GM23338 (cell line): Measurements from ENCODE around the gene SOAT2. TPM values are rescaled to one million over a fixed set of nuclear protein-coding genes. Genes with fewer than 3 reads are reported as not detected.

Experiments used
- ATAC-seq: fragments of 200-7000 bp; cut with Tn5 transposase; 3 replicates; pipeline ENCODE4 v1.9.1; 2020
- DNase-seq: peaks from one replicate; pipeline ENCODE4 v3.0.0-alpha.2; 2015; ENCODE audit warnings: low spot score
- H2AFZ ChIP-seq: fragments of 200-600 bp; sonication (generic); 2 replicates; pipeline ENCODE4 v1.8.0; 2016; ENCODE audit warnings: antibody characterized with exemption, mild to moderate bottlenecking, moderate library complexity
- H3F3A ChIP-seq: fragments of 200-600 bp; sonication (generic); replicated peaks from 2 replicates; pipeline ENCODE4 v1.8.0; 2017; ENCODE audit warnings: antibody characterized with exemption, mixed run types, low read depth
- H3K27ac ChIP-seq: fragments of 200-600 bp; sonication (generic); 2 replicates; pipeline ENCODE4 v1.6.1; 2016; ENCODE audit warnings: low read depth
- H3K27me3 ChIP-seq: fragments of 200-600 bp; sonication (generic); 2 replicates; pipeline ENCODE4 v1.8.0; 2016; ENCODE audit warnings: mild to moderate bottlenecking, mixed run types, moderate library complexity; ENCODE audit not compliant: insufficient read depth
- H3K36me3 ChIP-seq: fragments of 200-600 bp; sonication (generic); 2 replicates; pipeline ENCODE4 v1.8.0; 2016; ENCODE audit warnings: mild to moderate bottlenecking; ENCODE audit not compliant: insufficient read depth
- H3K4me1 ChIP-seq: fragments of 200-600 bp; sonication (generic); 2 replicates; pipeline ENCODE4 v1.8.0; 2016; ENCODE audit warnings: mild to moderate bottlenecking, moderate library complexity; ENCODE audit not compliant: insufficient read depth
- H3K4me2 ChIP-seq: fragments of 200-600 bp; sonication (generic); 2 replicates; pipeline ENCODE4 v1.7.1; 2017; ENCODE audit warnings: mixed run types
- H3K4me3 ChIP-seq: fragments of 200-600 bp; sonication (generic); 2 replicates; pipeline ENCODE4 v1.6.1; 2016; ENCODE audit warnings: mixed run types
- H3K79me2 ChIP-seq: fragments of 200-600 bp; sonication (generic); replicated peaks from 2 replicates; pipeline ENCODE4 v1.8.0; 2017; ENCODE audit warnings: mild to moderate bottlenecking; ENCODE audit not compliant: insufficient read depth
- H3K9me2 ChIP-seq: fragments of 200-600 bp; sonication (generic); 2 replicates; pipeline ENCODE4 v1.8.0; 2017; ENCODE audit not compliant: insufficient read depth
- H4K20me1 ChIP-seq: fragments of 200-600 bp; sonication (generic); replicated peaks from 2 replicates; pipeline ENCODE4 v1.8.0; 2017; ENCODE audit warnings: mild to moderate bottlenecking; ENCODE audit not compliant: insufficient read depth
- H3K27ac Mint-ChIP-seq: 2 replicates; pipeline ENCODE4 v1.8.0; 2020; ENCODE audit warnings: inconsistent platforms, mild to moderate bottlenecking, moderate library complexity, mixed read lengths
- H3K27me3 Mint-ChIP-seq: 3 replicates; pipeline ENCODE4 v1.8.0; 2022; ENCODE audit warnings: low read depth, mild to moderate bottlenecking, moderate library complexity, mixed read lengths, inconsistent platforms; ENCODE audit not compliant: insufficient read depth, poor library complexity
- H3K36me3 Mint-ChIP-seq: 3 replicates; pipeline ENCODE4 v1.8.0; 2021; ENCODE audit warnings: low read depth, mild to moderate bottlenecking, inconsistent platforms, moderate library complexity, mixed read lengths
- H3K4me1 Mint-ChIP-seq: 3 replicates; pipeline ENCODE4 v1.8.0; 2020; ENCODE audit warnings: mild to moderate bottlenecking, inconsistent platforms, mixed read lengths
- H3K4me3 Mint-ChIP-seq: 3 replicates; pipeline ENCODE4 v1.8.0; 2021; ENCODE audit warnings: moderate library complexity, mild to moderate bottlenecking, inconsistent platforms, mixed read lengths
- H3K9me3 Mint-ChIP-seq: 3 replicates; pipeline ENCODE4 v1.8.0; 2020; ENCODE audit warnings: moderate library complexity, mild to moderate bottlenecking, inconsistent platforms, mixed read lengths
- EZH2 ChIP-seq: fragments of 200-600 bp; sonication (generic); IDR thresholded peaks from one replicate; pipeline ENCODE4 v1.8.0; 2017; ENCODE audit warnings: antibody characterized with exemption, mild to moderate bottlenecking, low read depth; ENCODE audit not compliant: unreplicated experiment
- EZH2phosphoT487 ChIP-seq: fragments of 200-600 bp; sonication (generic); IDR thresholded peaks from one replicate; pipeline ENCODE4 v1.8.1; 2018; ENCODE audit warnings: antibody characterized with exemption; ENCODE audit not compliant: unreplicated experiment
- JUNB ChIP-seq: IDR thresholded peaks from one replicate; pipeline ENCODE4 v1.6.1; 2016; ENCODE audit warnings: antibody characterized with exemption; ENCODE audit not compliant: unreplicated experiment
- NANOG ChIP-seq: IDR thresholded peaks from 2 replicates; pipeline ENCODE4 v1.6.1; 2016; ENCODE audit warnings: antibody characterized with exemption, borderline replicate concordance
- POLR2AphosphoS5 ChIP-seq: IDR thresholded peaks from 2 replicates; pipeline ENCODE4 v1.6.1; 2016; ENCODE audit warnings: antibody characterized with exemption, low read depth
- STAT1 ChIP-seq: IDR thresholded peaks from one replicate; pipeline ENCODE4 v1.6.1; 2016; ENCODE audit warnings: antibody characterized with exemption; ENCODE audit not compliant: unreplicated experiment
- ZNF114 ChIP-seq: fragments of 250-450 bp; sonication (Bioruptor Pico); IDR thresholded peaks from 2 replicates; pipeline ENCODE4 v1.5.0; 2020; ENCODE audit warnings: mild to moderate bottlenecking, moderate library complexity
- ZNF331 ChIP-seq: fragments of 250-450 bp; sonication (Bioruptor Pico); IDR thresholded peaks from 2 replicates; pipeline ENCODE4 v1.5.0; 2020; ENCODE audit warnings: low read depth, mild to moderate bottlenecking, moderate library complexity
- polyA plus RNA-seq: library from polyadenylated mRNA; unstranded; fragments of >200 nt; fragmentation: Nextera tagmentation; extraction: Ambion mirVana; gene quantifications from 2 replicates; pipeline ENCODE4 v1.2.1, GENCODE V29; 2016
- total RNA-seq: library from RNA; depleted of rRNA; stranded (reverse); fragments of >200 nt; shearing (Covaris generic); gene quantifications from 2 replicates; pipeline ENCODE4 v1.2.3, GENCODE V29; 2014
- TF ChIP-seq, protein P1 (sequence below): IDR thresholded peaks from 2 replicates; pipeline ENCODE4 v1.6.1; 2016; ENCODE audit warnings: antibody characterized with exemption
- TF ChIP-seq, protein P2 (sequence below): fragments of 250-450 bp; sonication (Bioruptor Pico); IDR thresholded peaks from 2 replicates; pipeline ENCODE4 v1.5.0; 2020; ENCODE audit warnings: mild to moderate bottlenecking, moderate library complexity
- TF ChIP-seq, protein P3 (sequence below), 2 experiments: fragments of 200-600 bp in 1 of 2; sonication (generic) in 1 of 2; conservative IDR thresholded peaks; 2 replicates each; pipeline versions ENCODE4 v1.5.1 to v1.6.1; 2016 to 2017; ENCODE audit warnings: antibody characterized with exemption in 2 of 2, low read depth in 2 of 2, mild to moderate bottlenecking in 2 of 2, moderate library complexity in 1 of 2

The SOAT2 gene
- total and polyA plus RNA-seq, 2 experiments from 2014 or later: not detected

DNA sequence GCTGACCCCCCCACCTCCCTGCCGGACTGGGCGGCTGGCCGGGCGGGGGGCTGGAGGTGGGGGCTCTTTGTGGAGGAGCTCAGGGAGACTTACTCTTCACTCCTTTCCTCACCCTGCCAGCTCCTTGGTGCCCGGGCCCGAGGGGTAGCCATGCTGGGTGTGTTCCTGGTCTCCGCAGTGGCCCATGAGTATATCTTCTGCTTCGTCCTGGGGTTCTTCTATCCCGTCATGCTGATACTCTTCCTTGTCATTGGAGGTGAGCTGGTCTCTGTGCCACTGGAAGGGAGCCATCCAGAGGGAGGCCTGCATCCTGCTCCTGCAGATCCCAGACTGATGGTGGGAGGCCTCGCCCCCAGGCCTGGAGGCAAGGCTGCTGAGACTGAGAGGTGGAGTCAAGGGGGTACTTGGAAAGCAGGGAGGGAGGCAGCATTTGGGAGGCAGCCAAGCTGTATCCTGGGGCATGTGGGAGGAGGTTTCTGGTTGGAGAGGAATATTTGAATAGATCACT lies 19.7 kb downstream of the SOAT2 start:
- Histone ChIP-seq H3K4me3 (no peak overlapping the region), H3F3A (no peaks in the 10 kb centered on the region), H3K4me1 (no peaks in the 10 kb centered on the region), H3K36me3 (no peaks in the 10 kb centered on the region), H4K20me1 (no peaks in the 10 kb centered on the region), H3K27me3 (0 out of 2 replicates have a peak, but pooled peaks cover 5% of the 10 kb centered on the region), H3K4me2 (no peak overlapping the region), H3K79me2 (no peaks in the 10 kb centered on the region), H3K27ac (no peak overlapping the region), H3K9me2 (peaks cover 3% of the 10 kb centered on the region; the same call in 1 of the 2 replicates), H2AFZ (no peak overlapping the region)
- ATAC-seq (no peak), DNase-seq (no peak)
- H3K4me3 Mint-ChIP-seq: no peak overlapping the region
- no peaks in the 10 kb centered on the region for H3K4me1 Mint-ChIP-seq
- TF ChIP-seq EZH2phosphoT487 (no peak), STAT1 (no peak)
- no peaks in the 10 kb centered on the region; the same call in 2 of the 3 replicates for H3K36me3 Mint-ChIP-seq
- H3K27me3 Mint-ChIP-seq: peaks cover 17% of the 10 kb centered on the region
- peaks cover 4% of the 10 kb centered on the region; the same call in 2 of the 3 replicates for H3K9me3 Mint-ChIP-seq
- H3K27ac Mint-ChIP-seq: no peak overlapping the region

DNA sequence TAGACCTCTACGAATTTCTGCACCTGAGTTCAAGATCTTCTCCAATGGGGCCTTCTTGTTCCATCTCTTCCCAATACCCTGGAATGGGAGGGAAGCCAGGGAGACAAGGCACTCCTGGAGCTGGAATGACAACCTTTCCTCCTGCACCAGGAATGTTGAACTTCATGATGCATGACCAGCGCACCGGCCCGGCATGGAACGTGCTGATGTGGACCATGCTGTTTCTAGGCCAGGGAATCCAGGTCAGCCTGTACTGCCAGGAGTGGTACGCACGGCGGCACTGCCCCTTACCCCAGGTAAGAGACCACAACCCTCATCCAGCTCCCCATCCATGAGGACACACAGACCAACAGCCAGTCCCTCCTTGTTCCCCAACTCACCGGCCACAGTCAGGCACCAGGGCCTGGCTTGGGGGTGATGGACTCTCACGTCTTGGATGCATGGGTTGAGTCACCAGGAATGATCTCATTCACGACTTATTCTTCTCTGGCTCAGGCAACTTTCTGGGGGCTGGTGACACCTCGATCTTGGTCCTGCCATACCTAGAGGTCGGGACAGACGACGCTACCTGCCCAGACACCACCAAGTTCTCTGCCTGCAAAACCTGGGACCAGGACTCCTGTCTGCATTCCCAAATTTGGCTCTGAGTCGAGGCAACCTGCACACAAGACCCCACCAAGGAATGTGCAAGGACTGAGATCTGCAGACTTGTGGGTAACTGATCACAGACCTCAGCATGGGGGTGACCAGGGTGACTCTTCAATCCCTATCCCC lies 20.5 kb downstream of the SOAT2 start:
- ATAC-seq: no peak

More for the DNA sequence above, 20.5 kb downstream of the SOAT2 start:
- Histone ChIP-seq H3K9me2 (peaks cover 3% of the 10 kb centered on the region; the same call in 1 of the 2 replicates), H3K36me3 (no peaks in the 10 kb centered on the region), H3K27ac (no peak overlapping the region), H3K4me3 (no peak overlapping the region), H3F3A (no peaks in the 10 kb centered on the region), H4K20me1 (no peaks in the 10 kb centered on the region), H2AFZ (no peak overlapping the region), H3K27me3 (0 out of 2 replicates have a peak, but pooled peaks cover 5% of the 10 kb centered on the region), H3K79me2 (no peaks in the 10 kb centered on the region), H3K4me1 (no peaks in the 10 kb centered on the region), H3K4me2 (no peak overlapping the region)
- Mint-ChIP-seq H3K4me1 (no peaks in the 10 kb centered on the region), H3K36me3 (no peaks in the 10 kb centered on the region; the same call in 2 of the 3 replicates), H3K4me3 (no peak overlapping the region), H3K9me3 (peaks cover 4% of the 10 kb centered on the region; the same call in 2 of the 3 replicates), H3K27me3 (peaks cover 15% of the 10 kb centered on the region), H3K27ac (no peak overlapping the region)
- DNase-seq: no peak
- TF ChIP-seq, protein P1, sequence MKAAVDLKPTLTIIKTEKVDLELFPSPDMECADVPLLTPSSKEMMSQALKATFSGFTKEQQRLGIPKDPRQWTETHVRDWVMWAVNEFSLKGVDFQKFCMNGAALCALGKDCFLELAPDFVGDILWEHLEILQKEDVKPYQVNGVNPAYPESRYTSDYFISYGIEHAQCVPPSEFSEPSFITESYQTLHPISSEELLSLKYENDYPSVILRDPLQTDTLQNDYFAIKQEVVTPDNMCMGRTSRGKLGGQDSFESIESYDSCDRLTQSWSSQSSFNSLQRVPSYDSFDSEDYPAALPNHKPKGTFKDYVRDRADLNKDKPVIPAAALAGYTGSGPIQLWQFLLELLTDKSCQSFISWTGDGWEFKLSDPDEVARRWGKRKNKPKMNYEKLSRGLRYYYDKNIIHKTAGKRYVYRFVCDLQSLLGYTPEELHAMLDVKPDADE: no peak
- TF ChIP-seq POLR2AphosphoS5 (no peak), EZH2 (no peak), JUNB (no peak), ZNF114 (CRISPR knock-in tag) (no peak), ZNF331 (no peak), STAT1 (no peak), EZH2phosphoT487 (no peak), NANOG (no peak)
- TF ChIP-seq, protein P2, sequence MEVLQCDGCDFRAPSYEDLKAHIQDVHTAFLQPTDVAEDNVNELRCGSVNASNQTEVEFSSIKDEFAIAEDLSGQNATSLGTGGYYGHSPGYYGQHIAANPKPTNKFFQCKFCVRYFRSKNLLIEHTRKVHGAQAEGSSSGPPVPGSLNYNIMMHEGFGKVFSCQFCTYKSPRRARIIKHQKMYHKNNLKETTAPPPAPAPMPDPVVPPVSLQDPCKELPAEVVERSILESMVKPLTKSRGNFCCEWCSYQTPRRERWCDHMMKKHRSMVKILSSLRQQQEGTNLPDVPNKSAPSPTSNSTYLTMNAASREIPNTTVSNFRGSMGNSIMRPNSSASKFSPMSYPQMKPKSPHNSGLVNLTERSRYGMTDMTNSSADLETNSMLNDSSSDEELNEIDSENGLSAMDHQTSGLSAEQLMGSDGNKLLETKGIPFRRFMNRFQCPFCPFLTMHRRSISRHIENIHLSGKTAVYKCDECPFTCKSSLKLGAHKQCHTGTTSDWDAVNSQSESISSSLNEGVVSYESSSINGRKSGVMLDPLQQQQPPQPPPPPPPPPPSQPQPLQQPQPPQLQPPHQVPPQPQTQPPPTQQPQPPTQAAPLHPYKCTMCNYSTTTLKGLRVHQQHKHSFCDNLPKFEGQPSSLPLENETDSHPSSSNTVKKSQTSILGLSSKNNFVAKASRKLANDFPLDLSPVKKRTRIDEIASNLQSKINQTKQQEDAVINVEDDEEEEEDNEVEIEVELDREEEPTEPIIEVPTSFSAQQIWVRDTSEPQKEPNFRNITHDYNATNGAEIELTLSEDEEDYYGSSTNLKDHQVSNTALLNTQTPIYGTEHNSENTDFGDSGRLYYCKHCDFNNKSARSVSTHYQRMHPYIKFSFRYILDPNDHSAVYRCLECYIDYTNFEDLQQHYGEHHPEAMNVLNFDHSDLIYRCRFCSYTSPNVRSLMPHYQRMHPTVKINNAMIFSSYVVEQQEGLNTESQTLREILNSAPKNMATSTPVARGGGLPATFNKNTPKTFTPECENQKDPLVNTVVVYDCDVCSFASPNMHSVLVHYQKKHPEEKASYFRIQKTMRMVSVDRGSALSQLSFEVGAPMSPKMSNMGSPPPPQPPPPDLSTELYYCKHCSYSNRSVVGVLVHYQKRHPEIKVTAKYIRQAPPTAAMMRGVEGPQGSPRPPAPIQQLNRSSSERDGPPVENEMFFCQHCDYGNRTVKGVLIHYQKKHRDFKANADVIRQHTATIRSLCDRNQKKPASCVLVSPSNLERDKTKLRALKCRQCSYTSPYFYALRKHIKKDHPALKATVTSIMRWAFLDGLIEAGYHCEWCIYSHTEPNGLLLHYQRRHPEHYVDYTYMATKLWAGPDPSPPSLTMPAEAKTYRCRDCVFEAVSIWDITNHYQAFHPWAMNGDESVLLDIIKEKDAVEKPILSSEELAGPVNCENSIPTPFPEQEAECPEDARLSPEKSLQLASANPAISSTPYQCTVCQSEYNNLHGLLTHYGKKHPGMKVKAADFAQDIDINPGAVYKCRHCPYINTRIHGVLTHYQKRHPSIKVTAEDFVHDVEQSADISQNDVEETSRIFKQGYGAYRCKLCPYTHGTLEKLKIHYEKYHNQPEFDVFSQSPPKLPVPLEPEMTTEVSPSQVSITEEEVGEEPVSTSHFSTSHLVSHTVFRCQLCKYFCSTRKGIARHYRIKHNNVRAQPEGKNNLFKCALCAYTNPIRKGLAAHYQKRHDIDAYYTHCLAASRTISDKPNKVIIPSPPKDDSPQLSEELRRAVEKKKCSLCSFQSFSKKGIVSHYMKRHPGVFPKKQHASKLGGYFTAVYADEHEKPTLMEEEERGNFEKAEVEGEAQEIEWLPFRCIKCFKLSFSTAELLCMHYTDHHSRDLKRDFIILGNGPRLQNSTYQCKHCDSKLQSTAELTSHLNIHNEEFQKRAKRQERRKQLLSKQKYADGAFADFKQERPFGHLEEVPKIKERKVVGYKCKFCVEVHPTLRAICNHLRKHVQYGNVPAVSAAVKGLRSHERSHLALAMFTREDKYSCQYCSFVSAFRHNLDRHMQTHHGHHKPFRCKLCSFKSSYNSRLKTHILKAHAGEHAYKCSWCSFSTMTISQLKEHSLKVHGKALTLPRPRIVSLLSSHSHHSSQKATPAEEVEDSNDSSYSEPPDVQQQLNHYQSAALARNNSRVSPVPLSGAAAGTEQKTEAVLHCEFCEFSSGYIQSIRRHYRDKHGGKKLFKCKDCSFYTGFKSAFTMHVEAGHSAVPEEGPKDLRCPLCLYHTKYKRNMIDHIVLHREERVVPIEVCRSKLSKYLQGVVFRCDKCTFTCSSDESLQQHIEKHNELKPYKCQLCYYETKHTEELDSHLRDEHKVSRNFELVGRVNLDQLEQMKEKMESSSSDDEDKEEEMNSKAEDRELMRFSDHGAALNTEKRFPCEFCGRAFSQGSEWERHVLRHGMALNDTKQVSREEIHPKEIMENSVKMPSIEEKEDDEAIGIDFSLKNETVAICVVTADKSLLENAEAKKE (CRISPR knock-in tag): no peak
- TF ChIP-seq, protein P3, sequence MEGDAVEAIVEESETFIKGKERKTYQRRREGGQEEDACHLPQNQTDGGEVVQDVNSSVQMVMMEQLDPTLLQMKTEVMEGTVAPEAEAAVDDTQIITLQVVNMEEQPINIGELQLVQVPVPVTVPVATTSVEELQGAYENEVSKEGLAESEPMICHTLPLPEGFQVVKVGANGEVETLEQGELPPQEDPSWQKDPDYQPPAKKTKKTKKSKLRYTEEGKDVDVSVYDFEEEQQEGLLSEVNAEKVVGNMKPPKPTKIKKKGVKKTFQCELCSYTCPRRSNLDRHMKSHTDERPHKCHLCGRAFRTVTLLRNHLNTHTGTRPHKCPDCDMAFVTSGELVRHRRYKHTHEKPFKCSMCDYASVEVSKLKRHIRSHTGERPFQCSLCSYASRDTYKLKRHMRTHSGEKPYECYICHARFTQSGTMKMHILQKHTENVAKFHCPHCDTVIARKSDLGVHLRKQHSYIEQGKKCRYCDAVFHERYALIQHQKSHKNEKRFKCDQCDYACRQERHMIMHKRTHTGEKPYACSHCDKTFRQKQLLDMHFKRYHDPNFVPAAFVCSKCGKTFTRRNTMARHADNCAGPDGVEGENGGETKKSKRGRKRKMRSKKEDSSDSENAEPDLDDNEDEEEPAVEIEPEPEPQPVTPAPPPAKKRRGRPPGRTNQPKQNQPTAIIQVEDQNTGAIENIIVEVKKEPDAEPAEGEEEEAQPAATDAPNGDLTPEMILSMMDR (conservative IDR thresholded peaks at IDR 0.05; ENCODE audit: low read depth in 2 of 2): no peak
